ENCODE data around the gene CCR3. TPM values are rescaled to one million over a fixed set of nuclear protein-coding genes. Genes with fewer than 3 reads are reported as not detected.

CCR3 gene
- total RNA-seq, 1 experiment from 2014 or later = not detected

DNA sequence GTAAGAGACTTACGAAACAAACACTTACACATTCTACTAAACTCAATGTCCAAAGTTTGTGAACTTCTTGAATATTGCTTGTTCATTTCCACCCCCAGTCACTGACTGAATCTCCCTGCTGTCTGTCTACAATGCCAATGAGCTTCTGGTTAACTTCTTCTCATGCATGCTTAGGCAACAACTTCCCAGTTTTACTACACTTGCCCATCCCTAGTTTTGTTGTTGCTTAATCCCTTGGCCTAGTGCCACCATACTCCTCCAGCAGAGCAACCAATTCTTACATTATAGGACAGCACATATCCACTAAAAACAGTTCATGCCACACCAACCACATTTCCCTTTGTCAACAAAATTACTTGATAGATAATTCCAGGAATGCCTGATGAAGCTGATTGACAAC lies 70.7 kb downstream of the CCR3 start:
- POLR2A ChIA-PET (ENCODE audit: low non-redundant PET) = no interaction called here
- BruUV-seq (replicated peaks) = no TSS peak
- DNase-seq (ENCODE audit: low spot score) = no peak

DNA sequence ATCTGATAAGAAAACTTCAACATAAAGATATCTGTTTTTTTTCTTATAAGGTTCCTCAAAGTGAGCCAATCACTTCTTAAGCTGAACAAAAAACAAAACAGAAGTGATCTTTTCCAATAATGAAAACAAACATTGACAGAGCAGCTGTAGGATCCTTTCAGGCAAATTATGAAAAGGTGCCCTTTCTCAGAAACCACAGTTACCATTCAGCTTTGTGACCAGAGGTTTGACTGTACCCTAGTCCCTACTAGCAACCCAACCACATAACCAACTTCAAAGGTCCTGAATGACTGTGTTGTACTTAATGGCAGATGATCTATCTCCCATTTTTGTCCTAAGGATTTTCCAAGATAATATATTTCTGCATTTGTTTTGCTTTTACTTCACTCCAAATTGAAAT lies 72.3 kb downstream of the CCR3 start:
- CTCF ChIA-PET = no interaction called here
- DNase-seq (ENCODE audit: low spot score) = no peak
- H3K9me3 ChIP-seq (ENCODE audit: low read depth, low read length, poor library complexity, severe bottlenecking) = no peaks in the 10 kb centered on the region
- no peaks in the 10 kb centered on the region for H3K36me3 ChIP-seq (ENCODE audit: insufficient read depth, low read length, poor library complexity, severe bottlenecking)
- H3K4me1 ChIP-seq (ENCODE audit: insufficient read depth, low read length, poor library complexity, severe bottlenecking) = no peaks in the 10 kb centered on the region
- H3K27me3 ChIP-seq (replicated peaks; ENCODE audit: insufficient read depth, low read depth, low read length, poor library complexity) = no peaks in the 10 kb centered on the region
- BruUV-seq (replicated peaks) = no TSS peak
- TF ChIP-seq, protein P1, sequence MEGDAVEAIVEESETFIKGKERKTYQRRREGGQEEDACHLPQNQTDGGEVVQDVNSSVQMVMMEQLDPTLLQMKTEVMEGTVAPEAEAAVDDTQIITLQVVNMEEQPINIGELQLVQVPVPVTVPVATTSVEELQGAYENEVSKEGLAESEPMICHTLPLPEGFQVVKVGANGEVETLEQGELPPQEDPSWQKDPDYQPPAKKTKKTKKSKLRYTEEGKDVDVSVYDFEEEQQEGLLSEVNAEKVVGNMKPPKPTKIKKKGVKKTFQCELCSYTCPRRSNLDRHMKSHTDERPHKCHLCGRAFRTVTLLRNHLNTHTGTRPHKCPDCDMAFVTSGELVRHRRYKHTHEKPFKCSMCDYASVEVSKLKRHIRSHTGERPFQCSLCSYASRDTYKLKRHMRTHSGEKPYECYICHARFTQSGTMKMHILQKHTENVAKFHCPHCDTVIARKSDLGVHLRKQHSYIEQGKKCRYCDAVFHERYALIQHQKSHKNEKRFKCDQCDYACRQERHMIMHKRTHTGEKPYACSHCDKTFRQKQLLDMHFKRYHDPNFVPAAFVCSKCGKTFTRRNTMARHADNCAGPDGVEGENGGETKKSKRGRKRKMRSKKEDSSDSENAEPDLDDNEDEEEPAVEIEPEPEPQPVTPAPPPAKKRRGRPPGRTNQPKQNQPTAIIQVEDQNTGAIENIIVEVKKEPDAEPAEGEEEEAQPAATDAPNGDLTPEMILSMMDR (conservative IDR thresholded peaks at IDR 0.05; ENCODE audit: low read depth, low read length) = no peak
- POLR2A ChIA-PET (ENCODE audit: low non-redundant PET) = no interaction called here
- H3K27ac ChIP-seq (ENCODE audit: low read depth, low read length, poor library complexity, severe bottlenecking) = no peak overlapping the region
- intact Hi-C loops (cut with micrococcal nuclease; ENCODE audit: unreplicated experiment) = no loop called here
- H3K4me3 ChIP-seq (ENCODE audit: low read depth, low read length, poor library complexity, severe bottlenecking) = no peak overlapping the region

More for the DNA sequence above, 70.7 kb downstream of the CCR3 start:
- Histone ChIP-seq H3K27ac (ENCODE audit: low read depth, low read length, poor library complexity, severe bottlenecking) (no peak overlapping the region), H3K4me1 (ENCODE audit: insufficient read depth, low read length, poor library complexity, severe bottlenecking) (no peaks in the 10 kb centered on the region), H3K4me3 (ENCODE audit: low read depth, low read length, poor library complexity, severe bottlenecking) (no peak overlapping the region), H3K27me3 (replicated peaks; ENCODE audit: insufficient read depth, low read depth, low read length, poor library complexity) (no peaks in the 10 kb centered on the region), H3K9me3 (ENCODE audit: low read depth, low read length, poor library complexity, severe bottlenecking) (no peaks in the 10 kb centered on the region), H3K36me3 (ENCODE audit: insufficient read depth, low read length, poor library complexity, severe bottlenecking) (no peaks in the 10 kb centered on the region)
- intact Hi-C loops (cut with micrococcal nuclease; ENCODE audit: unreplicated experiment) = no loop called here
- no peak for TF ChIP-seq EZH2 (IDR thresholded peaks at IDR 0.05; ENCODE audit: borderline replicate concordance, low read depth, low read length, poor library complexity, severe bottlenecking)
- TF ChIP-seq, protein P1 (conservative IDR thresholded peaks at IDR 0.05; ENCODE audit: low read depth, low read length) = no peak
- CTCF ChIA-PET = no interaction called here

DNA sequence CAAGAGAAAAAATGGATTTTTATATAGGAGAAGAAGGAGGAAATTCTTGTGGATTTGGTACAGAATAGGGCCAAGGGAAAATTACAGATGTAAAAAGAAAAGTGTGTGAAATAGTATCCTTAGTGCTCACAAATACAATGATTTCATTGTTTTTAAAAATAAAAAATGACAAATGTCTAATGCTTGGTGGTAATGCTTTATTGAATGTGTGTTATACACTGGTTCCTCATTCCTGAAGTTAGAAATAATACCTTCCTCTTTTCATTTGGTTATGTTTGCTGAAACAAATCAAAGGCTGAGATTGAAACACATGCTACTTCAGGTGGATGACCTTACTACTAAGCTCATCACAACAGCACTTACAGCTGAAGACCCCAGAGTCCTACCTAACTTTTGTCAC lies 73.9 kb downstream of the CCR3 start:
- Histone ChIP-seq H3K4me1 (ENCODE audit: insufficient read depth, low read length, poor library complexity, severe bottlenecking) (no peaks in the 10 kb centered on the region), H3K27me3 (replicated peaks; ENCODE audit: insufficient read depth, low read depth, low read length, poor library complexity) (no peaks in the 10 kb centered on the region), H3K4me3 (ENCODE audit: low read depth, low read length, poor library complexity, severe bottlenecking) (no peak overlapping the region), H3K36me3 (ENCODE audit: insufficient read depth, low read length, poor library complexity, severe bottlenecking) (no peaks in the 10 kb centered on the region), H3K27ac (ENCODE audit: low read depth, low read length, poor library complexity, severe bottlenecking) (no peak overlapping the region), H3K9me3 (ENCODE audit: low read depth, low read length, poor library complexity, severe bottlenecking) (no peaks in the 10 kb centered on the region)
- DNase-seq (ENCODE audit: low spot score) = no peak
- ChIA-PET POLR2A (ENCODE audit: low non-redundant PET) (no interaction called here), CTCF (no interaction called here)
- intact Hi-C loops (cut with micrococcal nuclease; ENCODE audit: unreplicated experiment) = no loop called here
- no TSS peak for BruUV-seq (replicated peaks)
- no peak for TF ChIP-seq EZH2 (IDR thresholded peaks at IDR 0.05; ENCODE audit: borderline replicate concordance, low read depth, low read length, poor library complexity, severe bottlenecking)
- TF ChIP-seq, protein P1 (conservative IDR thresholded peaks at IDR 0.05; ENCODE audit: low read depth, low read length) = no peak

Other genes with a start within 250 kb of the CCR3 start
- 7.4 and 7.9 TPM in 2 replicates for gene FYCO1, start 246.6 kb upstream of the CCR3 start, total RNA-seq (2021)
- not detected in 2 replicates for gene XCR1, start 215.0 kb upstream of the CCR3 start, total RNA-seq (2021)
- gene CCR1, start 34.1 kb upstream of the CCR3 start, total RNA-seq (2021) = not detected in 2 replicates
- not detected in 2 replicates for gene CCR2, start 111.7 kb downstream of the CCR3 start, total RNA-seq (2021)
- gene CCR5, start 128.5 kb downstream of the CCR3 start, total RNA-seq (2021) = not detected in 2 replicates
- not detected in 2 replicates for gene CCRL2, start 164.8 kb downstream of the CCR3 start, total RNA-seq (2021)
- gene LTF, start 222.4 kb downstream of the CCR3 start, total RNA-seq (2021) = not detected in 2 replicates

All from A673 (cell line).